NCI-H2171 (cell line): ENCODE measurements around the gene PCDHGB3.
A peak's percentile ranks its signal among the peaks of the same experiment; 100 is the strongest.
"Not testable (repeated sequence)": the region's sequence is repeated elsewhere in the genome, so short reads cannot be mapped to it uniquely, and the experiment has no call there.

Experiments used
- DNase-seq: peaks from one replicate; lab custom pipeline; 2025; lab: John Stamatoyannopoulos, UW

PCDHGB3 gene

DNA sequence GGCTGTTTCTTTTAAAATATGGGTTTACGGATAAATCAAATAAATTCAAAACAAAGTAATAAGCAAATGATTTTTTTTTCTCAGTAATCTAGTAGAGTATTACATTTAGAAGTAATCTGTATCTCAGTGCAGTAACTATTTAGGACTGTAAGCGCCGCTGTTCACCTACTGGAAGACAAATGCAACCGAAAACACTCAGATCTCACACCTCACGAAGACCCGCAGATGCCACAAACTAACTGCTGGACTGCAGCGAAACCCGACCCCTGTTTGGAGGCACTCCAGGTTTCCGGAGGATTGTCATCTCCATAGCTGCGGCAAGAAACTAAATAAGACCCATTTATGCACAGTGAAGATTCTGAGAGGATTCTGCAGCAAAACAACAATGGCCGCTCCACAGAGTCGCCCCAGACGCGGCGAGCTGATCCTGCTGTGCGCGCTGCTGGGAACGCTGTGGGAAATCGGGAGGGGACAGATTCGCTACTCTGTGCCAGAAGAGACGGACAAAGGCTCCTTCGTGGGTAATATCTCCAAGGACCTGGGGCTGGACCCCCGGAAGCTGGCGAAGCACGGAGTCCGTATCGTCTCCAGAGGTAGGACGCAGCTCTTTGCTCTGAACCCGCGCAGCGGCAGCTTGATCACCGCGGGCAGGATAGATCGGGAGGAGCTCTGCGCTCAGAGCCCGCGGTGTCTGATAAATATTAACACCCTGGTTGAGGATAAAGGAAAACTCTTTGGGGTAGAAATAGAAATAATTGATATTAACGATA, 22.6 kb downstream of the PCDHGB3 start, which contains the start of gene PCDHGA8:
PCDHGA8 (plus strand) TSS at position 205 of the 770 bp plus-strand sequence; CDS start at position 386, 181 bp downstream.
- no peak for DNase-seq

DNA sequence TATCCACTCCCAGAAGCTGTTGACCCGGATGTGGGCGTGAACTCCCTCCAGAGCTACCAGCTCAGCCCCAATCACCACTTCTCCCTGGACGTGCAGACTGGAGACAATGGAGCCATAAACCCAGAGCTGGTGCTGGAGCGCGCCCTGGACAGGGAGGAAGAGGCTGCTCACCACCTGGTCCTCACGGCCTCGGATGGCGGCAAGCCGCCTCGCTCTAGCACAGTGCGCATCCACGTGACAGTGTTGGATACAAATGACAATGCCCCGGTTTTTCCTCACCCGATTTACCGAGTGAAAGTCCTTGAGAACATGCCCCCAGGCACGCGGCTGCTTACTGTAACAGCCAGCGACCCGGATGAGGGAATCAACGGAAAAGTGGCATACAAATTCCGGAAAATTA, 23.2 kb downstream of the PCDHGB3 start:
- DNase-seq = no peak

DNA sequence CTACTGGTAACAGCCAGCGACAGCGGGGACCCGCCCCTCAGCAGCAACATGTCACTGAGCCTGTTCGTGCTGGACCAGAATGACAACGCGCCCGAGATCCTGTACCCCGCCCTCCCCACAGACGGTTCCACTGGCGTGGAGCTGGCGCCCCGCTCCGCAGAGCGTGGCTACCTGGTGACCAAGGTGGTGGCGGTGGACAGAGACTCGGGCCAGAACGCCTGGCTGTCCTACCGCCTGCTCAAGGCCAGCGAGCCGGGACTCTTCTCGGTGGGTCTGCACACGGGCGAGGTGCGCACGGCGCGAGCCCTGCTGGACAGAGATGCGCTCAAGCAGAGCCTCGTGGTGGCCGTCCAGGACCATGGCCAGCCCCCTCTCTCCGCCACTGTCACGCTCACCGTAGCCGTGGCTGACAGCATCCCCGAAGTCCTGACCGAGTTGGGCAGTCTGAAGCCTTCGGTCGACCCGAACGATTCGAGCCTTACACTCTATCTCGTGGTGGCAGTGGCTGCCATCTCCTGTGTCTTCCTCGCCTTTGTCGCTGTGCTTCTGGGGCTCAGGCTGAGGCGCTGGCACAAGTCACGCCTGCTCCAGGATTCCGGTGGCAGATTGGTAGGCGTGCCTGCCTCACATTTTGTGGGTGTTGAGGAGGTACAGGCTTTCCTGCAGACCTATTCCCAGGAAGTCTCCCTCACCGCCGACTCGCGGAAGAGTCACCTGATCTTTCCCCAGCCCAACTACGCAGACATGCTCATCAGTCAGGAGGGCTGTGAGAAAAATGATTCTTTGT, 24.6 kb downstream of the PCDHGB3 start:
- DNase-seq = not testable (repeated sequence)

DNA sequence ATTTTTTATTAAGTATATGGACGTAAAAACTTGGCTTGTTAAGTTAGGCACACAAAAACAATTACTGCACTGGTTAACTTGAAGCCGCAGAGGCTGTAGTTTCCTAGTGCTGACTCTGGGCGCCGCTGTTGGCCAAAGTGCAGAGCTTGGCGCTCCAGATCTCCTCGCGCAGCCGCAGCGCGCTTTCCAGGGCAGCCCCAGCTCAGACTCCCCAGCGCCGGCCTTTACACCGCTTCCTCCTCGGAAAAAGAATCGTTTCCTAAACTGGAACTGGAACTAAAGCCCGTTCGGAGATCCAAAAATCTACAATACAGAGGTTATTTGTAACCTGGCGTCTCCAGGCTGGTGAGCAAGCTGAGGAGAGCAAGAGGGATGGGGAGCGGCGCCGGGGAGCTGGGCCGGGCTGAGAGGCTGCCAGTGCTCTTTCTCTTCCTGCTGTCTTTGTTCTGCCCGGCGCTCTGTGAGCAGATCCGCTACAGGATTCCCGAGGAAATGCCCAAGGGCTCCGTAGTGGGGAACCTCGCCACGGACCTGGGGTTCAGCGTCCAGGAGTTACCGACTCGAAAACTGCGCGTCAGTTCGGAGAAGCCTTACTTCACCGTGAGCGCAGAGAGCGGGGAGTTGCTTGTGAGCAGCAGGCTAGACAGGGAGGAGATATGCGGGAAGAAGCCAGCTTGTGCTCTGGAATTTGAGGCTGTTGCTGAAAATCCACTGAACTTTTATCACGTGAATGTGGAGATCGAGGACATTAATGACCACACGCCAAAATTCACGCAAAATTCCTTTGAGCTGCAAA, 27.9 kb downstream of the PCDHGB3 start, which contains the start of gene PCDHGB5:
PCDHGB5 (plus strand) TSS at position 192 of the 796 bp plus-strand sequence; CDS start at position 373, 181 bp downstream.
- DNase-seq = not testable (repeated sequence)

DNA sequence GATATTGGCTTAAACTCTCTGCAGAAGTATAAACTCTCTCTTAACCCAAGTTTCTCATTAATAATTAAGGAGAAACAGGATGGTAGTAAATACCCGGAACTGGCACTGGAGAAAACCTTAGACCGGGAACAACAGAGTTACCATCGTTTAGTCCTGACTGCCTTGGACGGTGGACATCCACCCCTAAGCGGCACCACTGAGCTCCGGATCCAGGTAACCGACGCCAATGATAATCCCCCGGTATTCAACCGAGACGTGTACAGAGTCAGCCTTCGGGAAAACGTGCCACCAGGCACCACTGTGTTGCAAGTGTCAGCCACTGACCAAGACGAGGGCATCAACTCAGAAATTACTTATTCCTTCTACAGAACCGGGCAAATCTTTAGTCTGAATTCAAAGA, 28.6 kb downstream of the PCDHGB3 start:
- DNase-seq = no peak

DNA sequence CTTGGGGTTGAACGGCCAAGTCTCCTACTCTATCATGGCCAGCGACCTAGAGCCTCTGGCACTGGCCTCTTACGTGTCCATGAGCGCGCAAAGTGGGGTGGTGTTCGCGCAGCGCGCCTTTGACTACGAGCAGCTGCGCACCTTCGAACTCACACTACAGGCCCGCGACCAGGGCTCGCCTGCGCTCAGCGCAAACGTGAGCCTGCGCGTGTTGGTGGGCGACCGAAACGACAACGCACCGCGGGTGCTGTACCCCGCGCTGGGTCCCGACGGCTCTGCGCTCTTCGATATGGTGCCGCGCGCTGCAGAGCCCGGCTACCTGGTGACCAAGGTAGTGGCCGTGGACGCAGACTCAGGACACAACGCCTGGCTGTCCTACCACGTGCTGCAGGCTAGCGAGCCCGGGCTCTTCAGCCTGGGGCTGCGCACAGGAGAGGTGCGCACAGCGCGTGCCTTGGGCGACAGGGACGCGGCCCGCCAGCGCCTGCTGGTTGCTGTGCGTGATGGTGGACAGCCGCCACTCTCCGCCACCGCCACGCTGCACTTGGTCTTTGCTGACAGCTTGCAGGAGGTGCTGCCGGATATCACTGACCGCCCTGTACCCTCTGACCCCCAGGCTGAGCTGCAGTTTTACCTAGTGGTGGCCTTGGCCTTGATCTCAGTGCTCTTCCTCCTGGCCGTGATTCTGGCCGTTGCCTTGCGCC, 29.7 kb downstream of the PCDHGB3 start:
- DNase-seq = no peak

DNA sequence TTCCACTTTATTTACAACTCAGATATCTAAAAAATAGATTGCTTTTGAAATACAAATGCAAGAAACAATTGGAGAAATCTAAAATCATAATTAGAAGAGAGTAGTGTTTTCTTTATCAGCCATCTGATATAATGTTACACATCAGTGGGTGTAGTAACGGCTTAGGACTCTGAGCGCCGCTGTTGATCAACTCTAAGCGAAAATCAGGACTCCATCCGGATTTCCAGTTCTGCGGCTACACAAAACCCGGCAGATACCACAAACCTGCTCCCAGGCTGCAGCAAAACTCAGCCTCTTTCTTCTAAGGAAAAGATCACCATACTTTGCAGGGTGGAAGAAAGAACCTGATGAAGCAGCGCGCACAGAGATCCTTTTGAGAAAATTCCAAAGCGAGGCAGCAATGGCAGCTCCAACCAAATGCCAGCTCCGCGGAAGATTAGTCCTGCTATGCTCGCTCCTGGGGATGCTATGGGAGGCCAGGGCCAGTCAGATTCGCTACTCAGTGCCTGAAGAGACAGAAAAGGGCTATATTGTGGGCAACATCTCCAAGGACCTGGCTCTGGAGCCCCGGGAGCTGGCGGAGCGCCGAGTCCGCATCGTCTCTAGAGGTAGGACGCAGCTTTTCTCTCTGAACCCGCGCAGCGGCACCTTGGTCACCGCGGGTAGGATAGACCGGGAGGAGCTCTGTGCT, 32.7 kb downstream of the PCDHGB3 start, which contains the start of gene PCDHGA9:
PCDHGA9 (plus strand) TSS at position 226 of the 691 bp plus-strand sequence; CDS start at position 401, 175 bp downstream.
- DNase-seq = no peak

DNA sequence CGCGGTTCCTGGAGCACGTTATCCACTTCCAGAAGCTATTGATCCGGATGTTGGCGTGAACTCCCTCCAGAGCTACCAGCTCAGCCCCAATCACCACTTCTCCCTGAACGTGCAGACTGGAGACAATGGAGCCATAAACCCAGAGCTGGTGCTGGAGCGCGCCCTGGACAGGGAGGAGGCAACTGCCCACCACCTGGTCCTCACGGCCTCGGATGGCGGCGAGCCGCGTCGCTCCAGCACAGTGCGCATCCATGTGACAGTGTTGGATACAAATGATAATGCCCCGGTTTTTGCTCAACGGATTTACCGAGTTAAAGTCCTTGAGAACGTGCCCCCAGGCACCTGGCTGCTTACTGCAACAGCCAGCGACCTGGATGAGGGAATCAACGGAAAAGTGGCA, 33.3 kb downstream of the PCDHGB3 start:
- DNase-seq = no peak

DNA sequence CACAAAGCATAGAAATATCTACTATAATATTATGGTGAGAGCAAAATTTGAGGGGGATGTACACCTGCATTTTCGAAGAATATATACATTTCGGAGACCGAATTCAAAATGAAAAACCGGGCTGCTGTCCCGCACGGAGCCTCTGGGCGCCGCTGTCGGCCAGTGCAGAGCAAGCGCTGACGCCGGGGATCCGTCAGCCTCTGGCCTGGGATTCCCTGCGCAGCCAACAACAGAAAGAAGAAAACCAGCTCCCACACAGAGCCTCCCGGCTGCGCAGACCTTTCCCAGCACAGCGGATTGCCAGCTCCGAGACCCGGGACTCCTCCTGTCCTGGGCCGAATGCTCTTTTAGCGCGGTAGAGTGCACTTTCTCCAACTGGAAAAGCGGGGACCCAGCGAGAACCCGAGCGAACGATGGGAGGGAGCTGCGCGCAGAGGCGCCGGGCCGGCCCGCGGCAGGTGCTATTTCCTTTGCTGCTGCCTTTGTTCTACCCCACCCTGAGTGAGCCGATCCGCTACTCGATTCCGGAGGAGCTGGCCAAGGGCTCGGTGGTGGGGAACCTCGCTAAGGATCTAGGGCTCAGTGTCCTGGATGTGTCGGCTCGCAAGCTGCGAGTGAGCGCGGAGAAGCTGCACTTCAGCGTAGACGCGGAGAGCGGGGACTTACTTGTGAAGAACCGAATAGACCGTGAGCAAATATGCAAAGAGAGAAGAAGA, 37.9 kb downstream of the PCDHGB3 start, which contains the start of gene PCDHGB6:
PCDHGB6 (plus strand) TSS at position 232 of the 716 bp plus-strand sequence; CDS start at position 414, 182 bp downstream.
- DNase-seq = not testable (repeated sequence)

DNA sequence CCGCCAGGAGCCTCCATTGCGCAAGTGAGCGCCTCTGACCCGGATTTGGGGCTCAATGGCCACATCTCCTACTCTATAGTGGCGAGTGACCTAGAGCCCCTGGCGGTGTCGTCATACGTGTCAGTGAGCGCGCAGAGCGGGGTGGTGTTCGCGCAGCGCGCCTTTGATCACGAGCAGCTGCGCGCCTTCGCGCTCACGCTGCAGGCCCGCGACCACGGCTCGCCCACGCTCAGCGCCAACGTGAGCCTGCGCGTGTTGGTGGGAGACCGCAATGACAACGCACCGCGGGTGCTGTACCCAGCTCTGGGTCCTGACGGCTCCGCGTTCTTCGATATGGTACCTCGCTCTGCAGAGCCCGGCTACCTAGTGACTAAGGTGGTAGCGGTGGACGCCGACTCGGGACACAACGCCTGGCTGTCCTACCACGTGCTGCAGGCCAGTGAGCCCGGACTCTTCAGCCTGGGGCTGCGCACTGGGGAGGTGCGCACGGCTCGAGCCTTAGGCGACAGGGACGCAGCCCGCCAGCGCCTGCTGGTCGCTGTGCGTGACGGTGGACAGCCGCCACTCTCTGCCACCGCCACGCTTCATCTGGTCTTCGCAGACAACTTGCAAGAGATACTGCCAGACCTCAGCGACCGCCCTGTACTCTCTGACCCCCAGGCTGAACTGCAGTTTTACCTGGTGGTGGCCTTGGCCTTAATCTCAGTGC, 39.7 kb downstream of the PCDHGB3 start:
- no peak for DNase-seq

DNA sequence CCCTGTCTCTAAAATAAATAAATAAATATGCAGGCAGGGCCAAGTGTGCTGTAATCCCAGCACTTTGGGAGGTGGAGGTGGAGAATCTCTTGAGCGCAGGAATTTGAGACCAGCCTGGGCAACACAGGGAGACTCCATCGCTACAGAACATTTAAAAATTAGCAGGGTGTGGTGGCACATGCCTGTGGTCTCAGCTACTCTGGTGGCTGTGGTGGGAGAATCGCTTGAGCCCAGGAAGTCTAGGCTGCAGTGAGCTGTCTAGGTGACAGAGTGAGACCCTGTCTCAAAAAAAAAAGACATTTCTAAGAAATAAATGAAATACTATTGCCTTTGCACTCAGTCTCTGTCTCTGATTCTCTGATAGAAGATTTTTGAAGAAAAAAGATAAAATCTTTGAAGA, 41.5 kb downstream of the PCDHGB3 start:
- DNase-seq = no peak

DNA sequence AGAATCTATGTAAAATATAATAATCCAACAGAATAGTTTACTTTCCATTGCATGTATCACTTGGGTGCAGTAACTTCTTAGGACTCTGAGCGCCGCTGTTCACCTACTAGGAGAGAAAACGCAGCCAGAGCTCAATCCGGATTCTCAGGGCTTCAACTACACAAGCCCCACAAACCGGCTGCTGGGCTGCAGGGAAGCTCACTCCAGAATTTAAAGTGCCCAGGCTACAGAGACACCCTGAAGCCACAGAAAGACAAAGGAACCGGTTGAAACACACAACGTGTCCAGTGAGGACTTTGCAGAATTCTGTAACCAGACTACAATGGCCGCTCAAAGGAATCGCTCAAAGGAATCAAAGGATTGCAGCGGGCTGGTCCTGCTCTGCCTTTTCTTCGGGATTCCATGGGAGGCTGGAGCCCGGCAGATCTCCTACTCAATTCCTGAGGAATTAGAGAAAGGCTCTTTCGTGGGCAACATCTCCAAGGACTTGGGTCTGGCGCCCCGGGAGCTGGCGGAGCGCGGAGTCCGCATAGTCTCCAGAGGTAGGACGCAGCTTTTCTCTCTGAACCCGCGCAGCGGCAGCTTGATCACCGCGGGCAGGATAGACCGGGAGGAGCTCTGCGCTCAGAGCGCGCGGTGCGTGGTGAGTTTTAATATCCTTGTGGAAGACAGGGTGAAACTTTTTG, 43.0 kb downstream of the PCDHGB3 start, which contains the start of gene PCDHGA10:
PCDHGA10 (plus strand) TSS at position 134 of the 686 bp plus-strand sequence; CDS start at position 323, 189 bp downstream.
- DNase-seq = peak; percentile 47

DNA sequence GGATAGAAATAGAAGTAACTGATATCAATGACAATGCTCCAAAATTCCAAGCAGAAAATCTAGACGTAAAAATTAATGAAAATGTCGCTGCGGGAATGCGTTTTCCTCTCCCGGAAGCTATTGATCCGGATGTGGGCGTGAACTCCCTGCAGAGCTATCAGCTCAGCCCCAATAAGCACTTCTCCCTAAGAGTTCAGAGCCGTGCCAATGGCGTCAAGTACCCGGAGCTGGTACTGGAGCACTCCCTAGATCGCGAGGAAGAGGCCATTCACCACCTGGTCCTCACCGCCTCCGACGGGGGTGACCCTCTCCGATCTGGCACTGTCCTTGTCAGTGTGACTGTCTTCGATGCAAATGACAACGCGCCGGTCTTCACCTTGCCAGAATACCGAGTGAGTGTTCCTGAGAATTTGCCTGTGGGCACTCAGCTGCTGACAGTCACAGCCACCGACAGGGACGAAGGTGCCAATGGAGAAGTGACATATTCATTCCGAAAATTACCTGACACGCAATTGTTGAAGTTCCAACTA, 43.6 kb downstream of the PCDHGB3 start:
- no peak for DNase-seq

DNA sequence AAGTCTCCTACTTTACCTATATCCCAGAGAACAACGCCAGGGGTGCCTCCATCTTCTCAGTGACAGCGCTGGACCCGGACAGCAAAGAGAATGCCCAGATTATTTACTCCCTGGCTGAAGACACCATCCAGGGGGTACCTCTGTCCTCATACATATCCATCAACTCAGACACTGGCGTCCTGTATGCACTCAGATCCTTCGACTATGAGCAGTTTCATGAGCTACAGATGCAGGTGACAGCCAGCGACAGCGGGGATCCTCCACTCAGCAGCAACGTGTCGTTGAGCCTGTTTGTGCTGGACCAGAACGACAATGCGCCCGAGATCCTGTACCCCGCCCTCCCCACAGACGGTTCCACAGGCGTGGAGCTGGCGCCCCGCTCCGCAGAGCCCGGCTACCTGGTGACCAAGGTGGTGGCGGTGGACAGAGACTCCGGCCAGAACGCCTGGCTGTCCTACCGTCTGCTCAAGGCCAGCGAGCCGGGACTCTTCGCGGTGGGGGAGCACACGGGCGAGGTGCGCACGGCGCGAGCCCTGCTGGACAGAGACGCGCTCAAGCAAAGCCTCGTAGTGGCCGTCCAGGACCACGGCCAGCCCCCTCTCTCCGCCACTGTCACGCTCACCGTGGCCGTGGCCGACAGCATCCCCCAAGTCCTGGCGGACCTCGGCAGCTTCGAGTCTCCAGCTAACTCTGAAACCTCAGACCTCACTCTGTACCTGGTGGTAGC, 44.7 kb downstream of the PCDHGB3 start:
- not testable (repeated sequence) for DNase-seq

DNA sequence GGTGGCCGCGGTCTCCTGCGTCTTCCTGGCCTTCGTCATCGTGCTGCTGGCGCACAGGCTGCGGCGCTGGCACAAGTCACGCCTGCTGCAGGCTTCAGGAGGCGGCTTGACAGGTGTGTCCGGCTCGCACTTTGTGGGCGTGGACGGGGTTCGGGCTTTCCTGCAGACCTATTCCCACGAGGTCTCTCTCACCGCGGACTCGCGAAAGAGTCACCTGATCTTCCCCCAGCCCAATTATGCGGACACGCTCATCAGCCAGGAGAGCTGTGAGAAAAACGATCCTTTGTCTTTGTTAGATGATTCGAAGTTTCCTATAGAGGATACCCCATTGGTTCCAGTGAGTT, 45.2 kb downstream of the PCDHGB3 start:
- not testable (repeated sequence) for DNase-seq

DNA sequence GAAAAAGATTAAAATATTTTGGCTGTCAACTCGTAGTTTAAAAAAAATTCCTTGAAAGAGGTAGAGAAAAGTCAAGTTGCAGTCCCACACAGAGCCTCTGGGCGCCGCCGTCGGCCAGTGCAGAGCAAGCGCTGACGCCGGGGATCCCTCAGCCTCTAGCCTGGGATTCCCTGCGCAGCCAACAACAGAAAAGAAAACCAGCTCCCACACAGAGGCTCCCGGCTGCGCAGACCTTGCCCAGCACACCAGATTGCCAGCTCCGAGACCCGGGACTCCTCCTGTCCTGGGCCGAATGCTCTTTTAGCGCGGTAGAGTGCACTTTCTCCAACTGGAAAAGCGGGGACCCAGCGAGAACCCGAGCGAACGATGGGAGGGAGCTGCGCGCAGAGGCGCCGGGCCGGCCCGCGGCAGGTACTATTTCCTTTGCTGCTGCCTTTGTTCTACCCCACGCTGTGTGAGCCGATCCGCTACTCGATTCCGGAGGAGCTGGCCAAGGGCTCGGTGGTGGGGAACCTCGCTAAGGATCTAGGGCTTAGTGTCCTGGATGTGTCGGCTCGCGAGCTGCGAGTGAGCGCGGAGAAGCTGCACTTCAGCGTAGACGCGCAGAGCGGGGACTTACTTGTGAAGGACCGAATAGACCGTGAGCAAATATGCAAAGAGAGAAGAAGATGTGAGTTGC, 47.6 kb downstream of the PCDHGB3 start, which contains the start of gene PCDHGB7:
PCDHGB7 (plus strand) TSS at position 184 of the 679 bp plus-strand sequence; CDS start at position 367, 183 bp downstream.
- not testable (repeated sequence) for DNase-seq
